ENCODE measurements around the gene DLX3.

Gene DLX3

DNA sequence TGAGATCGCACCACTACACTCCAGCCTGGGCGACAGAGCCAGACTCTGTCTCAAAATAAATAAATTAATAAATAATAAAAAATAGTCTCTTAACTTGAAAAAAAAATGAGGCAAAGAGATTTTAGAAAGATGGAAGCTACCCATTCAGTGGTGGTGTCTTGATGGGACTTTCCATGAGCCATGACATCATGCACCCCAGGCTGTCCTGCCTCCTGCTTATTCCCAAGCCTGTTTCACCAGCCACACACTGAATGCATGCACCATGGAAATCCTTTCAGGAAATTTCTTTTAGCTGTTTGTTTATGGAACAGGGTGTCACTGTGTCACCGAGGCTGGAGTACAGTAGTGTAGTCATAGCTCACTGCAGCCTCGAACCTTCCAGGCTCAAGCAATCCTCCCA lies 8.9 kb upstream of the DLX3 start:
- Histone ChIP-seq H3K4me1 (ENCODE audit: control insufficient read depth, insufficient read depth, low read depth, low read length) (no peaks in the 10 kb centered on the region), H3K79me1 (replicated peaks; ENCODE audit: low read length, poor library complexity, severe bottlenecking) (no peaks in the 10 kb centered on the region), H2BK12ac (ENCODE audit: low read length in 2 of 2) (no peak overlapping the region), H2BK5ac (ENCODE audit: low read depth, low read length, poor library complexity, severe bottlenecking) (no peak overlapping the region), H3K23ac (ENCODE audit: low read length in 2 of 2) (no peak overlapping the region), H3K27ac (ENCODE audit: low read length, poor library complexity, severe bottlenecking) (no peak overlapping the region), H2AFZ (ENCODE audit: low read depth, low read length) (no peak overlapping the region), H4K8ac (ENCODE audit: low read length) (no peak overlapping the region), H2BK120ac (ENCODE audit: low read depth, low read length) (no peak overlapping the region), H4K91ac (ENCODE audit: low read length) (no peak overlapping the region), H3K4me2 (ENCODE audit: low read length, poor library complexity, severe bottlenecking) (no peak overlapping the region), H3K27me3 (ENCODE audit: control insufficient read depth in 1 of 2, insufficient read depth in 1 of 2, low read length in 2 of 2) (peaks cover 29 to 63% of the 10 kb centered on the region in 2 experiments), H3K18ac (ENCODE audit: low read depth in 1 of 2, low read length in 2 of 2) (no peak overlapping the region), H3K36me3 (ENCODE audit: control insufficient read depth in 1 of 2, insufficient read depth in 2 of 2, low read depth in 1 of 2, low read length in 2 of 2) (no peaks in the 10 kb centered on the region), H3K4me3 (ENCODE audit: insufficient read depth in 1 of 2, low read depth in 1 of 2, low read length in 2 of 2) (no peak overlapping the region), H3K14ac (ENCODE audit: low read length in 2 of 2) (no peak overlapping the region), H3K4ac (ENCODE audit: low read depth in 1 of 2, low read length in 2 of 2) (no peak overlapping the region), H3K9ac (ENCODE audit: low read length) (no peak overlapping the region), H2AK5ac (ENCODE audit: low read length, severe bottlenecking) (no peak overlapping the region), H3K9me3 (ENCODE audit: control insufficient read depth, low read length) (peaks cover 9% of the 10 kb centered on the region), H2BK15ac (ENCODE audit: low read depth, poor library complexity, severe bottlenecking) (no peak overlapping the region)
- peak; percentile 16 for DNase-seq
- 40% methylated on average over 1 of the region's 4 CpGs for WGBS

- H3K9ac ChIP-seq (ENCODE audit: low read length) = no peak overlapping the region
- no peak overlapping the region for H2BK15ac ChIP-seq (ENCODE audit: low read depth, poor library complexity, severe bottlenecking)
- WGBS = 56% methylated on average over 10 of the region's 11 CpGs
Measured at GRCh38 chr17:49998836-49999511, 4.0 kb upstream of the DLX3 start.

GRCh38 chr17:49997773-49998703 lies 3.0 kb upstream of the DLX3 start:
- Histone ChIP-seq H3K79me1 (replicated peaks; ENCODE audit: low read length, poor library complexity, severe bottlenecking) (no peaks in the 10 kb centered on the region), H3K9me3 (ENCODE audit: control insufficient read depth, low read length) (no peaks in the 10 kb centered on the region), H2AFZ (ENCODE audit: low read depth, low read length) (no peak overlapping the region), H4K91ac (ENCODE audit: low read length) (no peak overlapping the region), H2BK12ac (ENCODE audit: low read length in 2 of 2) (no peak overlapping the region), H2BK5ac (ENCODE audit: low read depth, low read length, poor library complexity, severe bottlenecking) (no peak overlapping the region), H3K23ac (ENCODE audit: low read length in 2 of 2) (no peak overlapping the region), H3K27ac (ENCODE audit: low read length, poor library complexity, severe bottlenecking) (no peak overlapping the region), H2BK15ac (ENCODE audit: low read depth, poor library complexity, severe bottlenecking) (no peak overlapping the region), H3K27me3 (ENCODE audit: control insufficient read depth in 1 of 2, insufficient read depth in 1 of 2, low read length in 2 of 2) (peaks cover 60 to 82% of the 10 kb centered on the region in 2 experiments), H2BK120ac (ENCODE audit: low read depth, low read length) (no peak overlapping the region), H3K4me3 (ENCODE audit: insufficient read depth in 1 of 2, low read depth in 1 of 2, low read length in 2 of 2) (no peak overlapping the region), H2AK5ac (ENCODE audit: low read length, severe bottlenecking) (no peak overlapping the region), H3K4me2 (ENCODE audit: low read length, poor library complexity, severe bottlenecking) (no peak overlapping the region), H3K36me3 (ENCODE audit: control insufficient read depth in 1 of 2, insufficient read depth in 2 of 2, low read depth in 1 of 2, low read length in 2 of 2) (no peaks in the 10 kb centered on the region), H3K14ac (ENCODE audit: low read length in 2 of 2) (no peak overlapping the region), H3K9ac (ENCODE audit: low read length) (no peak overlapping the region), H4K8ac (ENCODE audit: low read length) (no peak overlapping the region), H3K4ac (ENCODE audit: low read depth in 1 of 2, low read length in 2 of 2) (no peak overlapping the region), H3K4me1 (ENCODE audit: control insufficient read depth, insufficient read depth, low read depth, low read length) (peaks cover 32% of the 10 kb centered on the region), H3K18ac (ENCODE audit: low read depth in 1 of 2, low read length in 2 of 2) (no peak overlapping the region)
- WGBS = 50% methylated on average over 20 of the region's 20 CpGs
- peak; percentile 84 for DNase-seq

More at GRCh38 chr17:49998836-49999511, 4.0 kb upstream of the DLX3 start:
- no peaks in the 10 kb centered on the region for H3K9me3 ChIP-seq (ENCODE audit: control insufficient read depth, low read length)
- no peak overlapping the region for H3K14ac ChIP-seq (ENCODE audit: low read length in 2 of 2)
- no peak overlapping the region for H4K91ac ChIP-seq (ENCODE audit: low read length)
- H3K36me3 ChIP-seq (ENCODE audit: control insufficient read depth in 1 of 2, insufficient read depth in 2 of 2, low read depth in 1 of 2, low read length in 2 of 2) = no peaks in the 10 kb centered on the region
- H2BK12ac ChIP-seq (ENCODE audit: low read length in 2 of 2) = no peak overlapping the region
- no peak overlapping the region for H3K27ac ChIP-seq (ENCODE audit: low read length, poor library complexity, severe bottlenecking)
- peaks cover 57 to 79% of the 10 kb centered on the region in 2 experiments for H3K27me3 ChIP-seq (ENCODE audit: control insufficient read depth in 1 of 2, insufficient read depth in 1 of 2, low read length in 2 of 2)
- no peak overlapping the region for H3K4me2 ChIP-seq (ENCODE audit: low read length, poor library complexity, severe bottlenecking)
- no peak overlapping the region for H3K4me3 ChIP-seq (ENCODE audit: insufficient read depth in 1 of 2, low read depth in 1 of 2, low read length in 2 of 2)
- no peak for DNase-seq
- no peak overlapping the region for H2BK5ac ChIP-seq (ENCODE audit: low read depth, low read length, poor library complexity, severe bottlenecking)
- peaks cover 25% of the 10 kb centered on the region for H3K4me1 ChIP-seq (ENCODE audit: control insufficient read depth, insufficient read depth, low read depth, low read length)
- H4K8ac ChIP-seq (ENCODE audit: low read length) = peak overlapping the region; percentile 21
- no peak overlapping the region for H3K18ac ChIP-seq (ENCODE audit: low read depth in 1 of 2, low read length in 2 of 2)
- no peak overlapping the region for H2AK5ac ChIP-seq (ENCODE audit: low read length, severe bottlenecking)
- no peak overlapping the region for H3K23ac ChIP-seq (ENCODE audit: low read length in 2 of 2)
- no peak overlapping the region for H3K4ac ChIP-seq (ENCODE audit: low read depth in 1 of 2, low read length in 2 of 2)
- no peak overlapping the region for H2AFZ ChIP-seq (ENCODE audit: low read depth, low read length)
- H2BK120ac ChIP-seq (ENCODE audit: low read depth, low read length) = no peak overlapping the region
- H3K79me1 ChIP-seq (replicated peaks; ENCODE audit: low read length, poor library complexity, severe bottlenecking) = no peaks in the 10 kb centered on the region

- H3K9me3 ChIP-seq (ENCODE audit: control insufficient read depth, low read length) = no peaks in the 10 kb centered on the region
- no peak overlapping the region for H4K8ac ChIP-seq (ENCODE audit: low read length)
Measured at GRCh38 chr17:49997301-49997650, 2.3 kb upstream of the DLX3 start.

More at GRCh38 chr17:49997301-49997650, 2.3 kb upstream of the DLX3 start:
- no peak overlapping the region for H2BK15ac ChIP-seq (ENCODE audit: low read depth, poor library complexity, severe bottlenecking)
- no peak overlapping the region for H3K14ac ChIP-seq (ENCODE audit: low read length in 2 of 2)
- no peak overlapping the region for H3K23ac ChIP-seq (ENCODE audit: low read length in 2 of 2)
- no peak overlapping the region for H2AK5ac ChIP-seq (ENCODE audit: low read length, severe bottlenecking)
- H2BK12ac ChIP-seq (ENCODE audit: low read length in 2 of 2) = no peak overlapping the region
- peaks cover 35% of the 10 kb centered on the region for H3K4me1 ChIP-seq (ENCODE audit: control insufficient read depth, insufficient read depth, low read depth, low read length)
- no peak overlapping the region for H3K27ac ChIP-seq (ENCODE audit: low read length, poor library complexity, severe bottlenecking)
- WGBS = 12% methylated on average over 5 of the region's 6 CpGs
- no peak overlapping the region for H3K9ac ChIP-seq (ENCODE audit: low read length)
- H3K36me3 ChIP-seq (ENCODE audit: control insufficient read depth in 1 of 2, insufficient read depth in 2 of 2, low read depth in 1 of 2, low read length in 2 of 2) = no peaks in the 10 kb centered on the region
- DNase-seq = no peak
- no peaks in the 10 kb centered on the region for H3K79me1 ChIP-seq (replicated peaks; ENCODE audit: low read length, poor library complexity, severe bottlenecking)
- no peak overlapping the region for H3K4ac ChIP-seq (ENCODE audit: low read depth in 1 of 2, low read length in 2 of 2)
- no peak overlapping the region for H4K91ac ChIP-seq (ENCODE audit: low read length)
- no peak overlapping the region for H2AFZ ChIP-seq (ENCODE audit: low read depth, low read length)
- H3K18ac ChIP-seq (ENCODE audit: low read depth in 1 of 2, low read length in 2 of 2) = no peak overlapping the region
- H2BK120ac ChIP-seq (ENCODE audit: low read depth, low read length) = no peak overlapping the region
- peak overlapping the region in 1 of 2 experiments; percentile 72 for H3K4me3 ChIP-seq (ENCODE audit: insufficient read depth in 1 of 2, low read depth in 1 of 2, low read length in 2 of 2)
- peaks cover 67 to 86% of the 10 kb centered on the region in 2 experiments for H3K27me3 ChIP-seq (ENCODE audit: control insufficient read depth in 1 of 2, insufficient read depth in 1 of 2, low read length in 2 of 2)
- no peak overlapping the region for H3K4me2 ChIP-seq (ENCODE audit: low read length, poor library complexity, severe bottlenecking)
- H2BK5ac ChIP-seq (ENCODE audit: low read depth, low read length, poor library complexity, severe bottlenecking) = no peak overlapping the region
